ENCODE measurements around the gene C1orf226.

The C1orf226 gene

DNA sequence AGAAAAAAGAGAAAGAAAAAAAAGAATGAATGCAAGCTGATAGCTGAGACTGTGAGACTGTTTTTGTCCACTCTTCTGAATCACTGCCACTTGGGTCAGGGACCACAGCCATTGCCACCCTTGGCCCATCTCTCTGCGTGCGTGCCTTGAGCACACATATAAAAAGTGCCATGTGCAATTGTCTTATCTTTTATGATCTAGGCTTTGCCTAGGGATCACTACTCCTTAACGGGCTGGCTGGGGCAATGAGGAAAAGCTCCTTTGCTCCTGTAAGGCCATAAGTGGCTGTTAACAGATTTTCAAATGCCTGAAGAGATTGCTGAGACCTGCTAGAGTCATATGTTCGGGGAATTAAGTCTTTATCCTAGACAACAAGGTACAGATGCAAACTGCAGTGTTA lies 13.1 kb upstream of the C1orf226 start:
- no peak for TF ChIP-seq CTCF (IDR thresholded peaks at IDR 0.05; ENCODE audit: control insufficient read depth, insufficient read depth, low read depth, low read length, missing control alignments)
- no peak overlapping the region for H3K4me3 ChIP-seq (ENCODE audit: control insufficient read depth, low read depth, low read length)
- no peak for DNase-seq (ENCODE audit: low read depth)

DNA sequence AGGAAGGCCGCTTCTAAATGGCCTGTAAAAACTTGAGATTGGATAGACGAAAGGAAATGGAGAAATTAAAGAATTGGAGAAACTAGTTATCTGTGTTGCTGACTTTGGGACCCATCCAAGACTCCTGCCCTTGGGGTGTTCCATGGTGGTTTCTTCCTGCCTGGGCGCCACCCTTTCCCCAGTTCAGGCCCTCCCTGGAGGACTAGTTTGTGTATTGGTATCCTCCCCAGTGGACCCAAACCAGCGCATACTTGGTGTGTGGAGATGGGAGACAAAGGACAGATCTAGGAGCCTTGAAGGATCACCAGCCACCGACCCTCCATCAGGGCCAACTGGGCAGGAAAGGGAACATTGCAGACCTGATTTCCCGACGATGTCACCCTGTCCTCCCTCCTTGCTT lies 12.0 kb upstream of the C1orf226 start:
- no peak for DNase-seq (ENCODE audit: low read depth)
- no peak for TF ChIP-seq CTCF (IDR thresholded peaks at IDR 0.05; ENCODE audit: control insufficient read depth, insufficient read depth, low read depth, low read length, missing control alignments)
- H3K4me3 ChIP-seq (ENCODE audit: control insufficient read depth, low read depth, low read length): no peak overlapping the region

- no peak for DNase-seq (ENCODE audit: low read depth)
- TF ChIP-seq CTCF (IDR thresholded peaks at IDR 0.05; ENCODE audit: control insufficient read depth, insufficient read depth, low read depth, low read length, missing control alignments): no peak
These were observed 11.4 kb upstream of the C1orf226 start for GRCh38 chr1:162370161-162370560.

DNA sequence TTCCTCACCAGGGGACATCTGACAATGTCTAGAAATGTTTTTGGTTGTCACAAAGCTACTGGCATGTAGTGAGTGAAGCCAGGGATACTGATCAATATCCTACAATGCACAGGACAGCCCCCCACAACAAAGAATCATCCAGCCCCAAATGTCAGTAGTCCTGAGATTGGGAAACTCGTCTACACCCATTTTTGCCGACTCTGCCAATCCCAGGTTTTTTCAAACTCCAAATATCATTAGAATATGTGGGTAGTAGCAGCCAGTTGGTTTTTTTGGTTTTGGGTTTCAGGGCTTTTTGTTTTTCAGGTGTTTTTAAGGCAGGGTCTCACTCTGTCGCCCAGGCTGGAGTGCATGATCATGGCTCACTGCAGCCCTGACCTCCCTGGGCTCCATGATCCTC lies 10.8 kb upstream of the C1orf226 start:
- no peak for TF ChIP-seq CTCF (IDR thresholded peaks at IDR 0.05; ENCODE audit: control insufficient read depth, insufficient read depth, low read depth, low read length, missing control alignments)
- no peak overlapping the region for H3K4me3 ChIP-seq (ENCODE audit: control insufficient read depth, low read depth, low read length)
- no peak for DNase-seq (ENCODE audit: low read depth)

More at GRCh38 chr1:162370161-162370560, 11.4 kb upstream of the C1orf226 start:
- H3K4me3 ChIP-seq (ENCODE audit: control insufficient read depth, low read depth, low read length): no peak overlapping the region

DNA sequence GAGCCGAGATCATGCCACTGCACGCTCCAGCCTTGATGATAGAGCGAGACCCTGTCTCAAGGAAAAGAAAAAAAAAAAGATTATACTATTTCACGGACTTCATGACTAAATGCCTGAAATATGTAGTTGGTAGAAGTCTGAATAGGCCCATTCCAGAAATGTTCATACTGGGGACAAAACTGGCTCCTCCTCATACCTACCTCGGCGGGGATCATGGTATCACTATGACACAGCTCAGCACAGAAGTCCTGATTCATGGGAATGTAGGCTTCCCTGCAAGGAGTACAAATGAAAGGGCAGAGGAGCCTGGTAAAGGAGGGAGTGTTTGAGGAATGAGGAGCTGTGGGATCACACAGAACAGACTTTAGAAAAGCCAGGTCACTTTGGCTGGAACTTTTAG lies 9.9 kb upstream of the C1orf226 start:
- no peak for DNase-seq (ENCODE audit: low read depth)
- H3K4me3 ChIP-seq (ENCODE audit: control insufficient read depth, low read depth, low read length): no peak overlapping the region
- no peak for TF ChIP-seq CTCF (IDR thresholded peaks at IDR 0.05; ENCODE audit: control insufficient read depth, insufficient read depth, low read depth, low read length, missing control alignments)

- DNase-seq (ENCODE audit: low read depth): no peak
These were observed 9.1 kb upstream of the C1orf226 start for GRCh38 chr1:162372159-162373071.

More at GRCh38 chr1:162372159-162373071, 9.1 kb upstream of the C1orf226 start:
- no peak for TF ChIP-seq CTCF (IDR thresholded peaks at IDR 0.05; ENCODE audit: control insufficient read depth, insufficient read depth, low read depth, low read length, missing control alignments)
- H3K4me3 ChIP-seq (ENCODE audit: control insufficient read depth, low read depth, low read length): no peak overlapping the region
